Endothelial cell of umbilical vein (primary cell): ENCODE data around the gene CENPK. TPM values are rescaled to one million over a fixed set of nuclear protein-coding genes. Genes with fewer than 3 reads are reported as not detected.

Experiments used
- BruUV-seq: library from RNA; stranded (reverse); fragments of 400-500 nt; replicated peaks from 2 replicates; lab custom pipeline; 2021; lab: Mats Ljungman, UMichigan
- CTCF ChIA-PET: fragments of 300-600, 350-600 bp; sonication (Branson Sonifier 250); formaldehyde crosslinking; loops from one replicate; lab custom pipeline; 2021; ENCODE audit warnings: antibody characterized with exemption, inconsistent platforms; lab: Charles Lee
- POLR2A ChIA-PET: fragments of 300-600, 350-600 bp; sonication (Branson Sonifier 250); formaldehyde crosslinking; loops from one replicate; lab custom pipeline; 2021; ENCODE audit warnings: antibody characterized with exemption, inconsistent platforms; lab: Charles Lee
- DNase-seq: peaks from one replicate; pipeline ENCODE4 v3.0.0-alpha.2; 2011; ENCODE audit warnings: low read depth, low spot score
- FAIRE-seq: peaks from 2 replicates; lab custom pipeline; 2011; peaks lifted over from hg19 to GRCh38; lab: Jason Lieb, UNC
- H2AFZ ChIP-seq: 2 replicates; pipeline ENCODE4 v1.6.0; 2012; ENCODE audit warnings: low read depth, low read length, control low read depth, inconsistent platforms
- H3K27ac ChIP-seq: 2 replicates; pipeline ENCODE4 v1.5.1; 2011; ENCODE audit warnings: low read depth, mild to moderate bottlenecking, control low read depth, low read length, moderate library complexity; ENCODE audit not compliant: insufficient read depth
- H3K27me3 ChIP-seq, 2 experiments: 2 replicates each; pipeline versions ENCODE4 v1.6.0 to v1.6.1; 2011; ENCODE audit warnings: low read length in 2 of 2, mixed read lengths in 1 of 2; ENCODE audit not compliant: control insufficient read depth in 2 of 2, insufficient read depth in 2 of 2
- H3K36me3 ChIP-seq, 2 experiments: 2 replicates in 1 of 2; 3 replicates in 1 of 2; pipeline ENCODE4 v1.5.1; 2011; ENCODE audit warnings: low read length in 2 of 2, mild to moderate bottlenecking in 1 of 2, moderate library complexity in 1 of 2; ENCODE audit not compliant: control insufficient read depth in 2 of 2, insufficient read depth in 2 of 2; ENCODE audit errors: extremely low read depth in 1 of 2
- H3K4me1 ChIP-seq: 3 replicates; pipeline ENCODE4 v1.5.1; 2011; ENCODE audit warnings: mild to moderate bottlenecking, low read length; ENCODE audit not compliant: control insufficient read depth, insufficient read depth; ENCODE audit errors: extremely low read depth
- H3K4me2 ChIP-seq: 2 replicates; pipeline ENCODE4 v1.6.1; 2011; ENCODE audit warnings: low read length, control low read depth, mixed read lengths; ENCODE audit not compliant: insufficient read depth
- H3K4me3 ChIP-seq, 3 experiments: fragments of 200-600 bp in 1 of 3; sonication (generic), shearing (Covaris generic) in 1 of 3; replicated peaks in 1 of 3; 2 replicates each; pipeline ENCODE4 v1.5.1; 2011 to 2016; ENCODE audit warnings: control low read depth in 3 of 3, low read length in 3 of 3, mild to moderate bottlenecking in 2 of 3, inconsistent platforms in 1 of 3, low read depth in 1 of 3, moderate library complexity in 1 of 3; ENCODE audit not compliant: insufficient read depth in 1 of 3
- H3K79me2 ChIP-seq: 2 replicates; pipeline ENCODE4 v1.6.0; 2012; ENCODE audit warnings: low read length, inconsistent platforms; ENCODE audit not compliant: control insufficient read depth, insufficient read depth
- H3K9ac ChIP-seq: replicated peaks from 2 replicates; pipeline ENCODE3; 2011; ENCODE audit warnings: low read length, control low read depth; ENCODE audit not compliant: insufficient read depth; ENCODE audit errors: extremely low read depth
- H3K9me1 ChIP-seq: replicated peaks from 3 replicates; pipeline ENCODE4 v1.6.0; 2011; ENCODE audit warnings: mild to moderate bottlenecking, low read length; ENCODE audit not compliant: control insufficient read depth, insufficient read depth; ENCODE audit errors: extremely low read depth
- H3K9me3 ChIP-seq: replicated peaks from 2 replicates; pipeline ENCODE4 v1.5.1; 2012; ENCODE audit warnings: low read length, inconsistent platforms; ENCODE audit not compliant: control insufficient read depth, insufficient read depth
- H4K20me1 ChIP-seq: replicated peaks from 2 replicates; pipeline ENCODE3; 2011; ENCODE audit warnings: mild to moderate bottlenecking, low read length; ENCODE audit not compliant: control insufficient read depth, insufficient read depth; ENCODE audit errors: extremely low read depth
- CTCF ChIP-seq, 2 donors: IDR thresholded peaks; 1 replicate in 1 of 2; 2 replicates in 1 of 2; pipeline ENCODE4 v1.5.1; 2011; ENCODE audit warnings: low read length in 2 of 2, mild to moderate bottlenecking in 2 of 2, moderate library complexity in 2 of 2, control low read depth in 1 of 2, inconsistent platforms in 1 of 2, low read depth in 1 of 2; ENCODE audit not compliant: insufficient read depth in 1 of 2; ENCODE audit errors: extremely low read depth in 1 of 2
- EZH2 ChIP-seq: IDR thresholded peaks from 2 replicates; pipeline ENCODE4 v1.6.1; 2012; ENCODE audit warnings: borderline replicate concordance, low read depth, mild to moderate bottlenecking, moderate library complexity, low read length, inconsistent platforms; ENCODE audit not compliant: severe bottlenecking
- FOS ChIP-seq: IDR thresholded peaks from 2 replicates; pipeline ENCODE4 v1.6.1; 2011; ENCODE audit warnings: mild to moderate bottlenecking, low read length, moderate library complexity, borderline replicate concordance; ENCODE audit not compliant: insufficient read depth
- GATA2 ChIP-seq: IDR thresholded peaks from 2 replicates; pipeline ENCODE4 v1.7.0; 2011; ENCODE audit warnings: low read depth, mild to moderate bottlenecking, moderate library complexity, mixed read lengths, low read length; ENCODE audit not compliant: insufficient read length, insufficient read depth
- JUN ChIP-seq: IDR thresholded peaks from 2 replicates; pipeline ENCODE4 v1.6.1; 2011; ENCODE audit warnings: borderline replicate concordance, low read depth; ENCODE audit not compliant: insufficient read length, insufficient read depth
- MAX ChIP-seq: IDR thresholded peaks from 2 replicates; pipeline ENCODE4 v1.6.1; 2011; ENCODE audit not compliant: insufficient read depth, insufficient read length
- MYC ChIP-seq: IDR thresholded peaks from one replicate; pipeline ENCODE4 v1.6.1; 2011; ENCODE audit warnings: mild to moderate bottlenecking, low read depth, low read length
- POLR2A ChIP-seq: IDR thresholded peaks from 2 replicates; pipeline ENCODE4 v1.6.1; 2012; ENCODE audit warnings: low read depth, mild to moderate bottlenecking, control low read depth, low read length
- POLR2AphosphoS5 ChIP-seq: IDR thresholded peaks from 2 replicates; pipeline ENCODE4 v1.6.1; 2012; ENCODE audit warnings: low read depth, mild to moderate bottlenecking, control low read depth, low read length, moderate library complexity; ENCODE audit not compliant: insufficient read depth
- dilution Hi-C: fragments of 300-500 bp; cut with MboI; formaldehyde crosslinking; loops from one replicate; pipeline ENCODE4 v1.15.0; 2019; ENCODE audit warnings: low sequenced_read_pairs; ENCODE audit not compliant: extremely low pct_ligation_motif_present
- intact Hi-C: fragments of 100-400 bp; cut with micrococcal nuclease; formaldehyde crosslinking; loops from one replicate; pipeline ENCODE4 v1.10.0; 2022
- polyA plus RNA-seq, 4 experiments: library from polyadenylated mRNA; depleted of rRNA in 3 of 4; stranded (reverse) in 3 of 4; unstranded in 1 of 4; fragments of >200 nt; gene quantifications; 2 replicates each; pipeline versions ENCODE4 v1.2.1 to v1.2.3, GENCODE V29; 2011 to 2012; ENCODE audit warnings: missing spikeins in 1 of 4
- total RNA-seq: library from RNA; stranded (reverse); gene quantifications from 2 replicates; pipeline ENCODE4 v1.2.3, GENCODE V29; 2021

CENPK gene
- total and polyA plus RNA-seq, 2 donors (not counting 3 experiments of a cell fraction or from before 2014, with no cell fraction given) = 8.0 to 50.7 TPM

- peak; percentile 77 for FAIRE-seq
- Histone ChIP-seq H3K4me1 (peaks cover 86% of the 10 kb centered on the region), H3K27ac (peak overlapping the region; percentile 60), H3K4me3 (no peak overlapping the region), H3K9ac (peak overlapping the region; percentile 61), H3K27me3 (no peaks in the 10 kb centered on the region), H3K36me3 (peaks cover 0 to 3% of the 10 kb centered on the region in 2 experiments), H3K4me2 (peak overlapping the region; percentile 60), H3K9me3 (no peaks in the 10 kb centered on the region), H3K79me2 (peaks cover 69% of the 10 kb centered on the region), H3K9me1 (no peaks in the 10 kb centered on the region), H2AFZ (peak overlapping the region; percentile 27), H4K20me1 (no peaks in the 10 kb centered on the region)
- no peak for TF ChIP-seq MAX
- no peak for TF ChIP-seq POLR2AphosphoS5
- TF ChIP-seq CTCF (IDR thresholded peaks at IDR 0.05; ENCODE audit: extremely low read depth in 1 of 2, insufficient read depth in 1 of 2, low read depth in 1 of 2, low read length in 2 of 2) = no peak
- TF ChIP-seq GATA2 = peak; percentile 87
- TF ChIP-seq FOS = peak; percentile 61
- no peak for TF ChIP-seq MYC
- peak; percentile 73 for TF ChIP-seq JUN
- TF ChIP-seq EZH2 = no peak
- TF ChIP-seq POLR2A = no peak
- POLR2A ChIA-PET = interaction anchor here (1.5 kb wide), 1 partner anchor 9 kb away, joined by 3 read pairs; no protein-coding TSS in a partner anchor
- peak; percentile 84 for DNase-seq
- intact Hi-C loops = loop anchor here (10.0 kb wide), 1 partner anchor 1371 kb away; no protein-coding TSS in a partner anchor
- CTCF ChIA-PET = interaction anchor here (0.7 to 2.0 kb wide), 8 partner anchors 10 to 1245 kb away, joined by 3 to 10 read pairs (median 4); no protein-coding TSS in a partner anchor
- BruUV-seq = TSS peak; percentile 90
- dilution Hi-C loops = no loop called here
Observed at GRCh38 chr5:65474130-65474711, 88.7 kb downstream of the CENPK start.
